ENCODE results near the gene GZMB. TPM values are rescaled to one million over a fixed set of nuclear protein-coding genes. Genes with fewer than 3 reads are reported as not detected.
"Not testable (repeated sequence)": the region's sequence is repeated elsewhere in the genome, so short reads cannot be mapped to it uniquely, and the experiment has no call there.

GZMB gene, protein sequence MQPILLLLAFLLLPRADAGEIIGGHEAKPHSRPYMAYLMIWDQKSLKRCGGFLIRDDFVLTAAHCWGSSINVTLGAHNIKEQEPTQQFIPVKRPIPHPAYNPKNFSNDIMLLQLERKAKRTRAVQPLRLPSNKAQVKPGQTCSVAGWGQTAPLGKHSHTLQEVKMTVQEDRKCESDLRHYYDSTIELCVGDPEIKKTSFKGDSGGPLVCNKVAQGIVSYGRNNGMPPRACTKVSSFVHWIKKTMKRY
- 0.40 TPM for total RNA-seq
- long read RNA-seq = 0 reads

GRCh38 chr14:24634158-24634557, at the start of gene GZMB:
TSS of gene GZMB (minus strand) at chr14:24634190. CDS start at chr14:24634160, 30 bp downstream.
- intact Hi-C loops (cut with micrococcal nuclease) = no loop called here
- ATAC-seq (no peak), DNase-seq (no peak)

- DNase-seq (no peak), ATAC-seq (no peak)
- intact Hi-C loops (cut with micrococcal nuclease) = no loop called here
These were observed 47.1 kb upstream of the GZMB start for GRCh38 chr14:24681056-24681455.

- intact Hi-C loops (cut with micrococcal nuclease) = no loop called here
- DNase-seq (no peak), ATAC-seq (no peak)
These were observed 46.5 kb upstream of the GZMB start for GRCh38 chr14:24680516-24680915.

GRCh38 chr14:24679248-24679961, 45.4 kb upstream of the GZMB start:
- intact Hi-C loops (cut with micrococcal nuclease) = no loop called here
- peak; percentile 59 for ATAC-seq
- DNase-seq = no peak

GRCh38 chr14:24678801-24679247, 44.8 kb upstream of the GZMB start:
- DNase-seq (peak; percentile 46), ATAC-seq (peak; percentile 96)
- intact Hi-C loops (cut with micrococcal nuclease) = no loop called here

DNA sequence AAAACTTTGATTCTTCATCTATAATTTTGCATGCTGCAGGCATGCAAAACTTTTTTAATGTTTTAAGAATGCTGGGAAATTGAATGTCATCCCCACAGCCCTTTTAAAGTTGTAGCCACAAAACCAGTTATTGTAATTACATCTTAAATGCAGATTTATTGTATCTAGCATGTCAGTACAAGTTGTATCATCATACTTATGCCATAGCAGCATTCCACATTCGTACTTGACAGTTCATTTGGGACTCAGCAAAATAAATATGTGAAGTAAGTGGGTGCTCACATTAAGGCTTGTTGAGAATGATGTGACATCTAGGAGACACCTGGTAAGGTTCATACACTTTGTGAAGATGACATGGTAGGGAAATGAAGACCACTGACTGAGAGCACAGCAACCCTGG, 44.0 kb upstream of the GZMB start:
- intact Hi-C loops (cut with micrococcal nuclease) = no loop called here
- ATAC-seq (no peak), DNase-seq (no peak)

DNA sequence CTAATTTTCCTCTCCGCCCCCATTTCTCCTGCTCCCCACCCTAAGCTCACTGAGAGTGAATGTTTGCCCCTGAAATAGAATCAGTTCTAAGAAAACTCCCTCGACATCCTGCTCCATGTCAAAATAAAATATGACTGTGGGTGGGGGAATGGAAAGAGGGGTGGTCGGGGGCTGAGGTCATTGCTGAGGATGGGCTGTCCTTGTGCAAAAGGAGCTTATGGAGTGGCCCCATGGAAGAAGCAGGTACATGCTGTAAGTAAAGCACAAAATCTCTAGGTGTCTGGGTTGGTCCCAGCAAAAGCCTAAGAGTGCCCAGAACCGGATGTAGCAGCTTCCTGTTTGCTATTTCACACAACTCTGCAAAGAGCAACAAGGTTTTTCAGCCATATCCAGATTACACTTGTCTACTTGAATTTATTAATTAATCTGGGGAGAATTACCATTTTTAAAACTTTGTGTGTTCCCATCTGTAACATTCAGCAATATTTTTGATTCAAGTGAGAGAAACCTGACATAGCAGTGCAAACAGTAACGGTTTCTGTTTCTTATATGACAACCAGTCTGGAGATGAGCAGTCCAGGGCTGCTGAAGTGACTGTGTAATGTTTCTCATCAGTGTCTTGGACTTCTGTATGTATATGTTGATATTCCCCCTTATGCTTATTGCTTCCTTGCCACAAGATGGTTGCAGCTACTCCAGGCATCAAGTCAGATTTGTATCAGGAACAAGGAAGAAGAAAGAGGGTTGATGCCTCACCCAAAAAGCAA, 40.4 kb upstream of the GZMB start:
- no peak for DNase-seq
- intact Hi-C loops (cut with micrococcal nuclease) = no loop called here
- no peak for ATAC-seq

DNA sequence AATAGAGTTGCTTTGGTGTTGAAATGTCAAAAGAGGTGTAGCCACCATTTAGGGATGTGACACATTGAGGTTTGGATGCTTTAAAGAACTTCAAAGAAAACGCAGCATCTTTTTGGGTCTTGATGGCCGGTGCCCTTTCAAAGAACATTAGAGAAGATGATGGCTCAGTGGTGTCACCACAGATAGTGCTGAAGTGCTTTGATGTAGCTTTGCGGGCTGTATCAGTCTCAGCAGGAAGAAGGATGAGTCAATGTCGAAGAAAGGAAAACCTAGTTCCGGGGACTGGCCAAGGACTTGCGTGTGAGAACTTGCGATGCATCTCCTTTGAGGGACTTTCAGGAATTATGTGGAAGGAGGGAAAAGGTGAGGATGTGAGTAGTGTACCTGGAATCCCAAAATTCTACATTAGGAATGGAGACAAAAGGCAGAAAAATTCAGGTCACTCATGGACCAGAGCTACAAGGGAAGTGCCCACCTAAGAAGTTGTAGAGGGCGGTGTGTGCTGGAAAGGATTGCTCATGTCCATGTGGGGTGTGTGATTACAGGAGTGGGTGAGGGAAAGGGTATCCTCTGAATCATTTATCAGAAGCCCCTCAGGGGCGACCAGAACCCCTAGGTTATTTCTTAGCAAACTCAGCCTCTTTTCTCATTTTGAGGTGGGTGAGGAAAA, 39.7 kb upstream of the GZMB start:
- ATAC-seq (no peak), DNase-seq (no peak)
- intact Hi-C loops (cut with micrococcal nuclease) = no loop called here

GRCh38 chr14:24673059-24673458, 39.1 kb upstream of the GZMB start:
- intact Hi-C loops (cut with micrococcal nuclease) = no loop called here
- ATAC-seq = no peak
- DNase-seq = no peak

DNA sequence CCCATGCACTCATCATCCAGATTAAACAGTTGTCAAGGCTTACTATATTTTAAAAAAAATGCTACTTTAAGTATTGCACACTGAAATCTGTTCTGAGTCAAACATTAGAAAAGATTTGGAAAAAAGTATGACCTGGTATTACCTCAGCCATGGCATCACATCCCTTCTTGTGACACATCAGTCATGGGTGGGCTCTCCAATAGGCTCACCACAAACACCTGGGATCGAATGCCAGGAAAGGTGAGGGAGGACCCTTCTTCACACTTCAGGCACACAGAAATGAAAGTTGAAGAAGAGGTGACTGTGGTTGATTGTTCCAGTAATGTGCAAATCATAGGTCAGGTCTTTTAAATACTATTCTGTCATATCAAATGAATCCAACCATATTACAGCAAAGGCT, 36.6 kb upstream of the GZMB start:
- no peak for DNase-seq
- intact Hi-C loops (cut with micrococcal nuclease) = no loop called here
- ATAC-seq = no peak

DNA sequence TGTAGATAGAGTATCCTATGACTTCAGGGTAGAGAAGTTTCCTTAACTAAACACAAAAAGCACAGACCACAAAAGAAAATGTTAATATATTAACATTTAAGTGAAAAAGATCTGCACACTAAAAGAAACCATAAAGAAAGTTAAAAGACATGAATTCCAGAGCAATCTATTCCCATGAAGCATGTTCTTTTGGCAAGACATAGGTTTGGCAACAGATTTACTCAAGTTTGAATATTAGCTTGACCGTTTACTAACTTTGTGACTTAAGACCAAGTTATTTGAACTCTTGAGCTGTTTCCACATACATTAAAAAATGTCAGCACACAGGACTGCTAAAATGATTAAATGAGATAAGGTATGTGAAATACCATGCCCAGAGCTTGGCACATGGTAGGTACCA, 35.7 kb upstream of the GZMB start:
- ATAC-seq = no peak
- intact Hi-C loops (cut with micrococcal nuclease) = no loop called here
- no peak for DNase-seq

GRCh38 chr14:24665440-24665991, 31.5 kb upstream of the GZMB start:
- ATAC-seq = peak; percentile 25
- intact Hi-C loops (cut with micrococcal nuclease) = no loop called here
- DNase-seq = no peak

- intact Hi-C loops (cut with micrococcal nuclease) = no loop called here
- no peak for ATAC-seq
- DNase-seq = no peak
These were observed 30.4 kb upstream of the GZMB start for GRCh38 chr14:24664366-24664765.

DNA sequence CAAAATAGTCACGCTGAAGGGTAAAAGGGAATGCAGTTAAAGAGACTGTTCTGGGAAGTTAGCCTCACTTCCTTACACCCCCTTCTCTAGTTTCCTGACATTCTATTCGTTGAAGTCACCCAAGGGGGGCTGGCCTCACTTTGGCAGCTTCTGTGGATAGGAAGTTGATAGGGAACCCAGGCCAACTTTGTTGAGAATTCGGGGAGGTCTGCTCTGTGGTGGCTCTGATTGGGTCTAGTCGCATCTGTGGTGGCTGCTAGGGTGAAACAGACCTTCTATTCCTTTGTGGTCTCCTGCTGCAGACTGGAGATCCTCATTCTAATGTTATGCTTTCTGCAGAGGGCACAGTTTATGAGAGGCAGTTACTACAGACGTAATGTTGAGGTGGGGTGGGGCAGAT, 28.8 kb upstream of the GZMB start:
- ATAC-seq (peak; percentile 36), DNase-seq (peak; percentile 32)
- intact Hi-C loops (cut with micrococcal nuclease) = no loop called here

DNA sequence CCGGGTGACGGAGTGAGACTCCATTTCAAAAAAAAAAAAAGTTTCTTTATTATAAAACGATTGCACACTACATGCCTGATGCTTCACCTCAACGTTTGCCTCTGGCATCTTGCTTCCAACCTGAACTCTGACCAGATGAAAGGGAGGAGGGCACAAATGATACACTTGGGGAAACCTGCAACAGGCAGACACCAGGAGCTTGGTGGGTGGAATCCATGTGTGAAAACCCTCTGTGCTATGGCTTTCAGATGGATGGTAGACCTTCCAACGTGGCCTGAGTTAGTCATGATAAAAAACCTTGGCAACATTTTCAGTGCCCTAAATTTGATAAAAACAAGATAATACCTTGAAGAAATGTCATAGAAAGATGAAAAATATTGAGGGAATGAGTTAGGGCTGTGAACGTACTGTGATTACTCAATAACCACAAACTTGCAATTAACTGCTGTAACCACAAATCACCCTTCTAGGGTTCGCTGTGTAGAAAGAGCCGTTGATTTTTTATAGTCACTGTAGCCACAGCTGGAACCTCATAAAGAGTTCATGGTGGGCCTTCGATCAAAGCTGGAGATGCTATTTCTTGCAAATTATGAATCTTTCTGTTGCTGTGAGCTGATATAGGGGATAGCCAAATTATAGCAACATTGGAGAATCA, 26.1 kb upstream of the GZMB start:
- no peak for DNase-seq
- intact Hi-C loops (cut with micrococcal nuclease) = no loop called here

DNA sequence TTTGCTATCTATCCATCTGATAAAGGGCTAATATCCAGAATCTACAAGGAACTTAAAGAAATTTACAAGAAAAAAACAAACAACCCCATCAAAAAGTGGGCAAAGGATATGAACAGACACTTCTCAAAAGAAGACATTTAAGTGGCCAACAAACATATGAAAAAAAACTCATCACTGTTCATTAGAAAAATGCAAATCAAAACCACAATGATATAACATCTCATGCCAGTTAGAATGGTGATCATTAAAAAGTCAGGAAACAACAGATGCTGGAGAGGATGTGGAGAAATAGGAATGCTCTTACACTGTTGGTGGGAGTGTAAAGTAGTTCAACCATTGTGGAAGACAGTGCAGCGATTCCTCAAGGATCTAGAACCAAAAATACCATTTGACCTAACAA, 14.4 kb upstream of the GZMB start:
- ATAC-seq; DNase-seq; intact Hi-C loops (cut with micrococcal nuclease): not testable (repeated sequence)

More for the DNA sequence above, 26.1 kb upstream of the GZMB start:
- no peak for ATAC-seq

DNA sequence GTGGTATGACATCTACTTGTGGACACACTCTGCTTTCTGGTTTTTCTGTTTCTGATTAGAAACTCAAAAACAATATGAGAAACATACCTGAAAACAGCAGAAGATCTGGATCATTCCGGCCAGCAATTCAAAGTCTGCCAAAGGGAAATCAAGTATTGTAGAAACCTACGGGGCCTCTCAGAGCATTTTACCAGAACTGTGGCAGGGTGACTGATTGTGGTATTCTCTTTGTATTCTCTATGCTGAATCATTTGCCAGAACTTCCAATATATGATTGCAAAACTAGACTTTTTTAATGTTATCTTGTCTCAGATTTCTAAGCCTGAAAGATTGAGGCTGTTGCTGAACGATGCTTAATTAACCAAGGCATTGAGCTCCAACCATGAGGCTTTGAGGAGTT, 5.9 kb upstream of the GZMB start:
- no peak for ATAC-seq
- DNase-seq = no peak
- intact Hi-C loops (cut with micrococcal nuclease) = no loop called here

DNA sequence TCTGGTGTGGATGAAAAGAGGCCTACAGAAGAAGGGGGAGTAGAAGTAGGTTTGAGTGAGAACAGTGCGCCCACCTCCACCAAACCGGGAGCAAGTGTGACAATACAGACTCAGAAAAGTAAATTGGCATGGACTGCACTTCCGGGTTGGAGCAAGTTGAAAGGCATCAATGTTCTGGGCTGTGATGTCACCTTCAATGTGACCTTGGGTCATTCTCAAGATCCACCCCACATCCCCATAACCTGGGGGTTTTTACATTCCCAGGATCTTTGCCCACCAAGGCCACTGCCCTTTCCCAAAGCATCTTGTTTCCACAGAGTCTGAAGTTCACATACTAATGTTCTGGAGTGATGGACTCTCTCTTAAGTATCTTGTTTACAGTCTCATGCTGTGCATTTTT, 5.3 kb upstream of the GZMB start:
- no peak for ATAC-seq
- intact Hi-C loops (cut with micrococcal nuclease) = no loop called here
- DNase-seq = no peak

- no peak for DNase-seq
- ATAC-seq = no peak
- intact Hi-C loops (cut with micrococcal nuclease) = no loop called here
These were observed 637 bp downstream of the GZMB start for GRCh38 chr14:24633353-24633752.
